ENCODE results near the gene ADIPOQ. TPM values are rescaled to one million over a fixed set of nuclear protein-coding genes. Genes with fewer than 3 reads are reported as not detected.
"Not testable (repeated sequence)": the region's sequence is repeated elsewhere in the genome, so short reads cannot be mapped to it uniquely, and the experiment has no call there.

ADIPOQ gene
- total RNA-seq, 2 donors from 2014 or later = not detected

DNA sequence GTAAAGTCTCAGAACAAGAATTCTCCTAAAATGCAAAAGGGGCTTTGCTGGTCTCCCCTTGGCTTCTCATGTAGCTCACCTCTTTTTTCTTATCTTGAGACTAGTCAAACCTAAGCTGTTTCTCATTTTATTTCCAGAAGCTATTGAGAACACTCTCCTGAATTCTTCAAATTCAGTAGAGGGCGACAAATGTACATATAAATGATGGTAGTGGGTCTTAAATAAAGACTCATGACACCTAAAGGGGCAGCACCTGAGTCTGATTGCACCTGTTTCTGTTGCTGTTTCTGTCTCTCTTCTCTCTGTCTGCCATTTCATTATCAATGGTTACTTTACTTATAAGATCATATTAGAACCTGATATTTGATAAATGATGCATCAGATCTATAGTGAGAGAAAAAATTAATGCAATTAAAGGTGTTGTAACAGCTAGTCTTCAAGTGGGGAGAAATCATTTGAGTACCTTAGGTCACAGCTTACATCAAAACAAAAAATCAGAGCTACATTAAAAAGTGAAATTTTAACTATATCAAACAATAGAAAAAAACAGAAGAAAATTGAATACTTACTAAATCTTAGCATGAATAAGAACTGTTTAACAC, 7.0 kb downstream of the ADIPOQ start:
- H3K27ac Mint-ChIP-seq = no peak overlapping the region
- peaks cover 4 to 10% of the 10 kb centered on the region in 2 donors for H3K9me3 Mint-ChIP-seq
- ATAC-seq (peak; percentile 85 to 89), DNase-seq (ENCODE audit: low spot score in 2 of 2) (no peak)
- H3K36me3 Mint-ChIP-seq = no peaks in the 10 kb centered on the region

- H3K36me3 Mint-ChIP-seq; DNase-seq (ENCODE audit: low spot score in 2 of 2); ATAC-seq; H3K9me3 Mint-ChIP-seq: not testable (repeated sequence)
- peak overlapping the region in 1 of 2 donors; percentile 3 for H3K27ac Mint-ChIP-seq
These were observed 9.3 kb downstream of the ADIPOQ start for GRCh38 chr3:186851835-186852234.

GRCh38 chr3:186852994-186853393, 10.5 kb downstream of the ADIPOQ start:
- H3K27ac Mint-ChIP-seq = no peak overlapping the region
- DNase-seq (ENCODE audit: low spot score in 2 of 2) = no peak
- no peak for ATAC-seq
- H3K36me3 Mint-ChIP-seq = no peaks in the 10 kb centered on the region
- peaks cover 4 to 10% of the 10 kb centered on the region in 2 donors for H3K9me3 Mint-ChIP-seq

DNA sequence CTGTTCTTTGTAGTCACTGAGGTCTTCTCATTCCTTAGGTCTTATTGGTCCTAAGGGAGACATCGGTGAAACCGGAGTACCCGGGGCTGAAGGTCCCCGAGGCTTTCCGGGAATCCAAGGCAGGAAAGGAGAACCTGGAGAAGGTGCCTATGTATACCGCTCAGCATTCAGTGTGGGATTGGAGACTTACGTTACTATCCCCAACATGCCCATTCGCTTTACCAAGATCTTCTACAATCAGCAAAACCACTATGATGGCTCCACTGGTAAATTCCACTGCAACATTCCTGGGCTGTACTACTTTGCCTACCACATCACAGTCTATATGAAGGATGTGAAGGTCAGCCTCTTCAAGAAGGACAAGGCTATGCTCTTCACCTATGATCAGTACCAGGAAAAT, 11.6 kb downstream of the ADIPOQ start:
- Mint-ChIP-seq H3K36me3 (peaks cover under 1 to 4% of the 10 kb centered on the region in 2 donors), H3K27ac (no peak overlapping the region), H3K9me3 (peaks cover 5 to 12% of the 10 kb centered on the region in 2 donors)
- no peak for DNase-seq (ENCODE audit: low spot score in 2 of 2)
- no peak for ATAC-seq

GRCh38 chr3:186854954-186855353, 12.4 kb downstream of the ADIPOQ start:
- Mint-ChIP-seq H3K9me3 (peaks cover 11 to 19% of the 10 kb centered on the region in 2 donors), H3K36me3 (peaks cover 8 to 13% of the 10 kb centered on the region in 2 donors), H3K27ac (no peak overlapping the region)
- no peak for DNase-seq (ENCODE audit: low spot score in 2 of 2)
- ATAC-seq = no peak

GRCh38 chr3:186857743-186858142, 15.2 kb downstream of the ADIPOQ start:
- DNase-seq (ENCODE audit: low spot score in 2 of 2) = no peak
- Mint-ChIP-seq H3K27ac (no peak overlapping the region), H3K36me3 (peaks cover 8 to 14% of the 10 kb centered on the region in 2 donors), H3K9me3 (peaks cover 7 to 9% of the 10 kb centered on the region in 2 donors)
- ATAC-seq = no peak

DNA sequence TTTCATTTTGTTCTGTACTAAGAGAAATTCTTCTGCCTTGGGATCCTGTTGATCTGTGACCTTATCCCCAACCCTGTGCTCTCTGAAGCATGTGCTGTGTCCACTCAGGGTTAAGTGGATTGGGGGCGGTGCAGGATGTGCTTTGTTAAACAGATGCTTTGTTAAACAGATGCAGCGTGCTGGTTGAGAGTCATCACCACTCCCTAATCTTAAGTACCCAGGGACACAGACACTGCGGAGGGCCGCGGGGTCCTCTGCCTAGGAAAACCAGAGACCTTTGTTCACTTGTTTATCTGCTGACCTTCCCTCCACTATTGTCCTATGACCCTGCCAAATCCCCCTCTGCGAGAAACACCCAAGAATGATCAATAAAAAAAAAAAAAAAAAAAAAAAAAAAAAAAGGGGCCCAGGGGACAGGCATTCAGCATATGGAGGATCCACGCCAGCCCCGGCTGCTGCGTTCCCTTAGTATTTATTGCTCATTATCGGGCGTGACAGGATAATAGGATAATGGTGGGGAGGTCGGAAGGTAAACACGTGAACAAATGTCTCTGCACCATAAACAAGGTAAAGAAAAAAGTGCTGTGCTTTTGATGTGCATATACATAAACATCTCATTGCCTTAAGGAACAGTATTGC, 22.8 kb downstream of the ADIPOQ start:
- H3K27ac Mint-ChIP-seq; H3K36me3 Mint-ChIP-seq; ATAC-seq; DNase-seq (ENCODE audit: low spot score in 2 of 2); H3K9me3 Mint-ChIP-seq: not testable (repeated sequence)

GRCh38 chr3:186866095-186866494, 23.6 kb downstream of the ADIPOQ start:
- DNase-seq (ENCODE audit: low spot score in 2 of 2); H3K36me3 Mint-ChIP-seq; ATAC-seq; H3K27ac Mint-ChIP-seq; H3K9me3 Mint-ChIP-seq: not testable (repeated sequence)

- DNase-seq (ENCODE audit: low spot score in 2 of 2) (no peak), ATAC-seq (peak; percentile 64 to 65)
- Mint-ChIP-seq H3K36me3 (peaks cover 0 to 12% of the 10 kb centered on the region in 2 donors), H3K27ac (no peak overlapping the region), H3K9me3 (peaks cover 0 to 6% of the 10 kb centered on the region in 2 donors)
These were observed 27.0 kb downstream of the ADIPOQ start for GRCh38 chr3:186869253-186870100.

GRCh38 chr3:186870421-186871201, 28.1 kb downstream of the ADIPOQ start:
- DNase-seq (ENCODE audit: low spot score in 2 of 2) = no peak
- Mint-ChIP-seq H3K27ac (peak overlapping the region in 1 of 2 donors; percentile 48), H3K36me3 (peaks cover 0 to 12% of the 10 kb centered on the region in 2 donors), H3K9me3 (peaks cover 0 to 6% of the 10 kb centered on the region in 2 donors)
- no peak for ATAC-seq

GRCh38 chr3:186871403-186871924, 29.0 kb downstream of the ADIPOQ start:
- peaks cover 0 to 12% of the 10 kb centered on the region in 2 donors for H3K36me3 Mint-ChIP-seq
- peak overlapping the region; percentile 48 to 74 for H3K27ac Mint-ChIP-seq
- peak in 1 of 2 donors; percentile 39 for ATAC-seq
- no peak for DNase-seq (ENCODE audit: low spot score in 2 of 2)
- H3K9me3 Mint-ChIP-seq = peaks cover 0 to 6% of the 10 kb centered on the region in 2 donors

- ATAC-seq; H3K9me3 Mint-ChIP-seq; H3K27ac Mint-ChIP-seq; DNase-seq (ENCODE audit: low spot score in 2 of 2): not testable (repeated sequence)
- peaks cover 0 to 12% of the 10 kb centered on the region in 2 donors for H3K36me3 Mint-ChIP-seq
These were observed 31.3 kb downstream of the ADIPOQ start for GRCh38 chr3:186873796-186874195.

DNA sequence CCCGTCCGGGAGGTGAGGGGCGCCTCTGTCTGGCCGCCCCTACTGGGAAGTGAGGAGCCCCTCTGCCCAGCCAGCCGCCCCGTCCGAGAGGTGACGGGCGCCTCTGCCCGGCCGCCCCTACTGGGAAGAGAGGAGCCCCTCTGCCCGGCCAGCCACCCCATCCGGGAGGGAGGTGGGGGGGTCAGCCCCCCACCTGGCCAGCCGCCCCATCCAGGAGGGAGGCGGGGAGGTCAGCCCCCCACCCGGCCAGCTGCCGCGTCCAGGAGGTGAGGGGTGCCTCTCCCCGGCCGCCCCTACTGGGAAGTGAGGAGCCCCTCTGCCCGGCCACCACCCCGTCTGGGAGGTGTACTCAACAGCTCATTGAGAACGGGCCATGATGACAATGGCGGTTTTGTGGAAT, 31.7 kb downstream of the ADIPOQ start:
- not testable (repeated sequence) for H3K9me3 Mint-ChIP-seq; ATAC-seq; H3K27ac Mint-ChIP-seq; DNase-seq (ENCODE audit: low spot score in 2 of 2)
- H3K36me3 Mint-ChIP-seq = peaks cover 0 to 15% of the 10 kb centered on the region in 2 donors

- not testable (repeated sequence) for DNase-seq (ENCODE audit: low spot score in 2 of 2); H3K27ac Mint-ChIP-seq; H3K9me3 Mint-ChIP-seq; ATAC-seq
- H3K36me3 Mint-ChIP-seq = peaks cover 0 to 19% of the 10 kb centered on the region in 2 donors
These were observed 32.3 kb downstream of the ADIPOQ start for GRCh38 chr3:186874841-186875240.

GRCh38 chr3:186875708-186876107, 33.2 kb downstream of the ADIPOQ start:
- no peak for DNase-seq (ENCODE audit: low spot score in 2 of 2)
- Mint-ChIP-seq H3K27ac (no peak overlapping the region), H3K36me3 (peaks cover 0 to 20% of the 10 kb centered on the region in 2 donors), H3K9me3 (peaks cover 0 to 6% of the 10 kb centered on the region in 2 donors)
- no peak for ATAC-seq

DNA sequence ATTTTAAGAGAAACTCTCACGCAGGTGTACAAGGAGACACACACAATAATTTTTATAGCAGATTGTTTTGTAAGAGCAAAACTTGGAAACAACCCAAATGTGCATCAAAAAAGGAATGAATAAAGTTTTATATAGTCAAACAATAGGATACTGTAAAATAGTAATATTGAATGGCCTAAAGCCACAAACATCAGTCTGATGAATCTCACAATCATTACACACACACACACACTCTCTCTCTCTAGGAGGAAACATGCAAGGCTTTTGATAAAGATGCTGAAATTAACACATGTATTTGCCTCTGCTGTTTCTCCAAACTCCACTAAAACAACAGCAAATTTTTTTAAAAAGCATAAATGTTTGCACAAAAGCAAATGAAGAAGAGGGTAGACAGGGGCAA, 37.3 kb downstream of the ADIPOQ start:
- ATAC-seq = no peak
- Mint-ChIP-seq H3K36me3 (peaks cover 0 to 12% of the 10 kb centered on the region in 2 donors), H3K27ac (peak overlapping the region in 1 of 2 donors; percentile 91), H3K9me3 (no peaks in the 10 kb centered on the region)
- DNase-seq (ENCODE audit: low spot score in 2 of 2) = no peak
